Activated CD4-positive, alpha-beta T cell treated with anti-CD3 and anti-CD28 coated beads, Interleukin-2, amount 10 ng/mL, durations not matched to agents 7 days and 5 days (primary cell): ENCODE results near the gene HERC3. TPM values are rescaled to one million over a fixed set of nuclear protein-coding genes. Genes with fewer than 3 reads are reported as not detected.
A peak's percentile ranks its signal among the peaks of the same experiment; 100 is the strongest.
"Not testable (repeated sequence)": the region's sequence is repeated elsewhere in the genome, so short reads cannot be mapped to it uniquely, and the experiment has no call there.

ENCODE experiments used
- CTCF ChIA-PET: fragments of 350-600 bp; sonication (Branson Sonifier 250); formaldehyde crosslinking; loops from one replicate; lab custom pipeline; 2021; ENCODE audit warnings: antibody characterized with exemption; lab: Charles Lee
- POLR2A ChIA-PET: fragments of 350-600 bp; sonication (Branson Sonifier 250); formaldehyde crosslinking; loops from one replicate; lab custom pipeline; 2021; ENCODE audit warnings: antibody characterized with exemption; lab: Charles Lee
- DNase-seq: peaks from one replicate; pipeline ENCODE4 v3.0.0-alpha.2; 2020
- H3K27ac Mint-ChIP-seq: one replicate; pipeline ENCODE4 v1.8.0; 2021; ENCODE audit warnings: mild to moderate bottlenecking, moderate library complexity, mixed read lengths
- H3K27me3 Mint-ChIP-seq: one replicate; pipeline ENCODE4 v1.8.0; 2021; ENCODE audit warnings: mixed read lengths
- H3K36me3 Mint-ChIP-seq: one replicate; pipeline ENCODE4 v1.8.0; 2021; ENCODE audit warnings: low read depth, mixed read lengths
- H3K4me1 Mint-ChIP-seq: one replicate; pipeline ENCODE4 v1.8.0; 2021; ENCODE audit warnings: mixed read lengths
- H3K4me3 Mint-ChIP-seq: one replicate; pipeline ENCODE4 v1.8.0; 2021; ENCODE audit warnings: mild to moderate bottlenecking, moderate library complexity, mixed read lengths
- H3K9me3 Mint-ChIP-seq: one replicate; pipeline ENCODE4 v1.8.0; 2021; ENCODE audit warnings: mixed read lengths
- total RNA-seq, 2 experiments: library from RNA; stranded (reverse); gene quantifications; one replicate each; pipeline ENCODE4 v1.2.3, GENCODE V29; 2021

The HERC3 gene
- total RNA-seq, 2 experiments from 2014 or later: 28.1 to 33.3 TPM

- DNase-seq: peak; percentile 79
- Mint-ChIP-seq H3K27me3 (peaks cover 5% of the 10 kb centered on the region), H3K4me3 (peak overlapping the region; percentile 92), H3K36me3 (peaks cover 18% of the 10 kb centered on the region), H3K9me3 (no peaks in the 10 kb centered on the region), H3K27ac (peak overlapping the region; percentile 90), H3K4me1 (peaks cover 42% of the 10 kb centered on the region)
- CTCF ChIA-PET: interaction anchor here (1.0 to 4.6 kb wide), 2 partner anchors 18 to 21 kb away, joined by 4 to 26 read pairs; no protein-coding TSS in a partner anchor
- POLR2A ChIA-PET: no interaction called here
Measured at GRCh38 chr4:88592600-88593448, 544 bp downstream of the HERC3 start.

- H3K36me3 Mint-ChIP-seq: peaks cover 47% of the 10 kb centered on the region
- H3K4me3 Mint-ChIP-seq: no peak overlapping the region
- CTCF ChIA-PET: interaction anchor here (0.6 to 3.8 kb wide), 4 partner anchors 12 to 225 kb away, joined by 3 to 12 read pairs (median 3); no protein-coding TSS in a partner anchor
- peak overlapping the region; percentile 14 for H3K27ac Mint-ChIP-seq
- POLR2A ChIA-PET: no interaction called here
- no peaks in the 10 kb centered on the region for H3K9me3 Mint-ChIP-seq
- peaks cover 59% of the 10 kb centered on the region for H3K4me1 Mint-ChIP-seq
- H3K27me3 Mint-ChIP-seq: no peaks in the 10 kb centered on the region
- no peak for DNase-seq
Measured at GRCh38 chr4:88597970-88598660, 5.8 kb downstream of the HERC3 start.

GRCh38 chr4:88599298-88599697 lies 7.0 kb downstream of the HERC3 start:
- Mint-ChIP-seq H3K27ac (no peak overlapping the region), H3K27me3 (no peaks in the 10 kb centered on the region), H3K4me1 (peaks cover 51% of the 10 kb centered on the region), H3K9me3 (no peaks in the 10 kb centered on the region), H3K36me3 (peaks cover 54% of the 10 kb centered on the region), H3K4me3 (no peak overlapping the region)
- no peak for DNase-seq
- ChIA-PET CTCF (interaction anchor here (3.8 kb wide), 1 partner anchor 11 kb away, joined by 12 read pairs; no protein-coding TSS in a partner anchor), POLR2A (no interaction called here)

- POLR2A ChIA-PET: no interaction called here
- Mint-ChIP-seq H3K4me1 (peaks cover 52% of the 10 kb centered on the region), H3K4me3 (no peak overlapping the region)
Measured at GRCh38 chr4:88599714-88600113, 7.4 kb downstream of the HERC3 start.

GRCh38 chr4:88600176-88600838 lies 8.0 kb downstream of the HERC3 start:
- no peaks in the 10 kb centered on the region for H3K27me3 Mint-ChIP-seq
- H3K9me3 Mint-ChIP-seq: no peaks in the 10 kb centered on the region
- ChIA-PET POLR2A (no interaction called here), CTCF (interaction anchor here (3.8 kb wide), 1 partner anchor 10 kb away, joined by 12 read pairs; no protein-coding TSS in a partner anchor)
- H3K4me1 Mint-ChIP-seq: peaks cover 55% of the 10 kb centered on the region
- DNase-seq: no peak
- H3K27ac Mint-ChIP-seq: no peak overlapping the region
- no peak overlapping the region for H3K4me3 Mint-ChIP-seq
- peaks cover 59% of the 10 kb centered on the region for H3K36me3 Mint-ChIP-seq

More at GRCh38 chr4:88599714-88600113, 7.4 kb downstream of the HERC3 start:
- CTCF ChIA-PET: interaction anchor here (3.8 kb wide), 1 partner anchor 11 kb away, joined by 12 read pairs; no protein-coding TSS in a partner anchor
- H3K27ac Mint-ChIP-seq: peak overlapping the region; percentile 31
- peaks cover 56% of the 10 kb centered on the region for H3K36me3 Mint-ChIP-seq
- no peaks in the 10 kb centered on the region for H3K27me3 Mint-ChIP-seq
- no peak for DNase-seq
- H3K9me3 Mint-ChIP-seq: no peaks in the 10 kb centered on the region

- POLR2A ChIA-PET: no interaction called here
- no peak for DNase-seq
- H3K4me1 Mint-ChIP-seq: peaks cover 48% of the 10 kb centered on the region
- no peak overlapping the region for H3K4me3 Mint-ChIP-seq
- CTCF ChIA-PET: no interaction called here
- H3K27ac Mint-ChIP-seq: no peak overlapping the region
- no peaks in the 10 kb centered on the region for H3K27me3 Mint-ChIP-seq
- H3K36me3 Mint-ChIP-seq: peaks cover 66% of the 10 kb centered on the region
- peaks cover 14% of the 10 kb centered on the region for H3K9me3 Mint-ChIP-seq
Measured at GRCh38 chr4:88604978-88605678, 12.8 kb downstream of the HERC3 start.

- Mint-ChIP-seq H3K36me3 (peaks cover 66% of the 10 kb centered on the region), H3K27ac (no peak overlapping the region), H3K9me3 (peaks cover 14% of the 10 kb centered on the region), H3K27me3 (no peaks in the 10 kb centered on the region), H3K4me3 (no peak overlapping the region), H3K4me1 (peaks cover 48% of the 10 kb centered on the region)
- peak; percentile 14 for DNase-seq
- ChIA-PET POLR2A (no interaction called here), CTCF (interaction anchor here (0.6 kb wide), 1 partner anchor 505 kb away, joined by 3 read pairs; no protein-coding TSS in a partner anchor)
Measured at GRCh38 chr4:88605736-88606135, 13.5 kb downstream of the HERC3 start.

GRCh38 chr4:88606832-88607231 lies 14.6 kb downstream of the HERC3 start:
- Mint-ChIP-seq H3K36me3 (peaks cover 70% of the 10 kb centered on the region), H3K4me3 (no peak overlapping the region), H3K4me1 (peaks cover 53% of the 10 kb centered on the region), H3K27ac (no peak overlapping the region), H3K27me3 (no peaks in the 10 kb centered on the region), H3K9me3 (peaks cover 14% of the 10 kb centered on the region)
- ChIA-PET POLR2A (no interaction called here), CTCF (no interaction called here)
- DNase-seq: no peak

- no peak overlapping the region for H3K27ac Mint-ChIP-seq
- no peak overlapping the region for H3K4me3 Mint-ChIP-seq
- DNase-seq: no peak
- peaks cover 76% of the 10 kb centered on the region for H3K4me1 Mint-ChIP-seq
- POLR2A ChIA-PET: no interaction called here
- peaks cover 73% of the 10 kb centered on the region for H3K36me3 Mint-ChIP-seq
- no peaks in the 10 kb centered on the region for H3K27me3 Mint-ChIP-seq
- H3K9me3 Mint-ChIP-seq: peaks cover 14% of the 10 kb centered on the region
- CTCF ChIA-PET: interaction anchor here (2.7 kb wide), 1 partner anchor 11 kb away, joined by 12 read pairs; no protein-coding TSS in a partner anchor
Measured at GRCh38 chr4:88609387-88609786, 17.1 kb downstream of the HERC3 start.

- DNase-seq: peak; percentile 20
- POLR2A ChIA-PET, H3K27ac Mint-ChIP-seq, H3K27me3 Mint-ChIP-seq, H3K4me3 Mint-ChIP-seq: not testable (repeated sequence)
- peaks cover 71% of the 10 kb centered on the region for H3K36me3 Mint-ChIP-seq
- H3K9me3 Mint-ChIP-seq: peaks cover 14% of the 10 kb centered on the region
- CTCF ChIA-PET: interaction anchor here (1.4 to 2.7 kb wide), 2 partner anchors 11 to 50 kb away, joined by 3 to 12 read pairs; no protein-coding TSS in a partner anchor
- peaks cover 75% of the 10 kb centered on the region for H3K4me1 Mint-ChIP-seq
Measured at GRCh38 chr4:88609794-88610193, 17.5 kb downstream of the HERC3 start.

- peaks cover 67% of the 10 kb centered on the region for H3K4me1 Mint-ChIP-seq
- peak overlapping the region; percentile 63 for H3K27ac Mint-ChIP-seq
- DNase-seq: no peak
- H3K27me3 Mint-ChIP-seq: no peaks in the 10 kb centered on the region
- H3K9me3 Mint-ChIP-seq: peaks cover 12% of the 10 kb centered on the region
- no peak overlapping the region for H3K4me3 Mint-ChIP-seq
- peaks cover 70% of the 10 kb centered on the region for H3K36me3 Mint-ChIP-seq
- ChIA-PET POLR2A (no interaction called here), CTCF (interaction anchor here (1.0 to 2.7 kb wide), 3 partner anchors 12 to 49 kb away, joined by 3 to 12 read pairs (median 4); no protein-coding TSS in a partner anchor)
Measured at GRCh38 chr4:88610771-88611170, 18.5 kb downstream of the HERC3 start.
